COR-L47 (cell line): ENCODE measurements around the gene FRRS1.
"Not testable (repeated sequence)": the region's sequence is repeated elsewhere in the genome, so short reads cannot be mapped to it uniquely, and the experiment has no call there.

Experiments used
- DNase-seq: peaks from one replicate; lab custom pipeline; 2025; lab: John Stamatoyannopoulos, UW

FRRS1 gene

DNA sequence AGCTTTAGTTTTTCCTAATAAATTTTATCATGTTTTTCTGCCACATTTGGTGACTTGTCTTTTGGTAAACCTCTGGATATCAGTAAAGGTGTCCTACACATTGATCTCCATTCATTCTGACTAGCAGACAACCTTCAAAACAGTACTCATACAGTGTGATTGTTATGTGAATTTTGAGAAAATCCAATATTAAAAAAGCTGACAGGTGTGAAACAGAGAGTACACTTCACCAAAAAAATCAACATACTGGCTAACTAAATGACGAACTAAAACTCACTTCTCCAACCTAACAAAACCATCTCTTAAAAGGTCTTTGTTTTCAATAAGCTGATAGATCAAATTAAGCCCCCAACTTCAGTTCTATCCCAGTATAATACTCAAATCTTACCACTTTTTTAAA, 1.5 kb downstream of the FRRS1 start:
- no peak for DNase-seq

- no peak for DNase-seq
Measured at GRCh38 chr1:99764439-99764838, 2.0 kb downstream of the FRRS1 start.

GRCh38 chr1:99763956-99764355, 2.5 kb downstream of the FRRS1 start:
- DNase-seq: no peak

- no peak for DNase-seq
Measured at GRCh38 chr1:99761774-99762173, 4.7 kb downstream of the FRRS1 start.

DNA sequence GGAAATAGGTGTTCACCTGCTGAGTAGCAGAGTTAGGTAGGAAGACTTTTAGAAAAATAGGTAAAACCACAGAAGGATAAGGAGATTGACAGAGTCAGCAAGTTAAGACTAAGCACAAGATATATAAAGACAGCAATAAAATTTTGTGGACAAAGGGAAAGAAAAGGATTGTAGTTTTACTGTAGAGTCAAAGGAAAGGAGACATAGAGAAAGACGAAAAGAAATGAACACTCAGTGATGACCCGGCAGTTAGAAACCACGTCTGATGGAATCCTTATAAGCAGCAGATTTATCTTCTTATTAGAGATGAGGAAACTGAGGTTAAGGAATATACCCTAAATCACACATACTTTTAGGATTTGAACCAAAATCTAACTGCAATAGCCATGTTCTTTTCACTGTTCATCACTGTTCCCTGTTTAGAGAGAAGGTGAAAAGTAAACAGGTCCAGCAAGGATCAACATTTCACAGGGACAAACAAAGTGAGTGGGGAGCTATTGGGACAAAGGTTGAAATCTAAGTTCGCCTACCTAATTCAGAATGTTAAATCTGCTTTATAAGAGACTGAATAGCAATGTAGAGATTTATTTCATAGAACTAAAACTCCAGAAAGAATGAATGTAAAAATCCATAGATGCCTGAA, 6.8 kb downstream of the FRRS1 start:
- no peak for DNase-seq

GRCh38 chr1:99758686-99759517, 7.5 kb downstream of the FRRS1 start:
- DNase-seq: not testable (repeated sequence)

DNA sequence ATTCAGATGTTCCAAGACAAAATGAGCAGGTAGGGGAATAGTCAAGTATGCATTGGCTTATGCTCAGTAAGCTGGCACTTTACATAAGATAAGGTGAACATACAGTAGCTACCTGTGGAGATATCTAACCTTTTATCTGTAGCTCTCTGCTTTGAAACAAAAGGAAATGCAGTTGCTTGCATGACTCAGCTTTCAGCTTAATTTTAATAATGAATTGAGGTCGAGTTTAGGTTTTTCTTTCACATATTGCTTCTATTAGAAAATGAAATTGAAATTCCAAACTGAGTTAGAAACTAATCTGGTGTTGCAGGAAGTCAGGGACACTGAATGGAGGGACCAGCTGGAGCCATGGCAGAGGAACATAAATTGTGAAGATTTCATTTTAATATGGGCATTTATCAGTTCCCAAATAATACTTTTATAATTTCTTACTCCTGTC, 8.3 kb downstream of the FRRS1 start:
- no peak for DNase-seq

- no peak for DNase-seq
Measured at GRCh38 chr1:99756598-99756997, 9.8 kb downstream of the FRRS1 start.

GRCh38 chr1:99755664-99756063, 10.8 kb downstream of the FRRS1 start:
- no peak for DNase-seq

DNA sequence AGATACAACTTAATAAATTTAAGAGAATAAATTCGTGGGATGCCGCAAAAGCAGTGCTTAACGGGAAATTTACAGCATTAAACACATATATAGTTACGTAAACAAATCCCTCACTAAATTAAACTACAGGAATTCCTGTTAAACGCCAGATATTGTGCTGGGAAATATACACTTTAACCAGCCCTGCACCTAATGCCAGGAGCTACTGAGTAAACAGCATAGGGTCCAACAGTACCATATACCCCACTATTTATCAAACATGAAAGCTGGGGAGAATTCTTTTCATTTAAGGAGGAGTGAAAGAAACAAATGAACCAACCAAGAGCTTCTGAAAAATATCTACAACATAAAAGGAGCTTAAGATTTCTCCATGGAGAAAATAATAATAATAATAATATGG, 11.7 kb downstream of the FRRS1 start:
- no peak for DNase-seq

GRCh38 chr1:99754055-99754626, 12.3 kb downstream of the FRRS1 start:
- DNase-seq: no peak

DNA sequence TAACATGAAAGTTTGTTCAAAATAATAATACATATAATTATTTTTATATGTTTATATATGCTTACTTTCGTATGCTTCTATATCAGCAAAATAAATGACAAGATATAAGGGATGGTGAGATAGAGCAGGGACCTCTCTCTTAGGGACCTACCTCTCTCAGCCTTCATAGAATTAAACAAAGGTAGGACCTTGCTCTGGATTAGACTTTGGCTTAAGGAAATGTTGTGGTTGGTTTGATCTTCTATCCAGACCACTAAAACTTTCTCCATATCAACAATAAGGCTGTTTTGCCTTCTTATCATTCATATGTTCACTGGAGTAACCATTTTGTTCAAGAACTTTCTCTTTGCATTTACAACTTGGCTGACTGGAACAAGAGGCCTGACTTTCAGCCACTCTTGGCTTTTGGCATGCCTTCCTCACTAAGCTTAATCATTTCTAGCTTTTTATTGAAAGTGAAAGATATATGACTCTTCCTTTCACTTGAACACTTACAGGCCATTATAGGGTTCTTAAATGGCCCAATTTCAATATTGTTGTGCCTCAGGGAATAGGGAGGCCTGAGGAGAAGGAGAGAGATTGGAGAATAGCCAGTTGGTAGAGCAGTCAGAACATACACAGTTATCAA, 14.4 kb downstream of the FRRS1 start:
- DNase-seq: no peak

GRCh38 chr1:99749504-99750347, 16.7 kb downstream of the FRRS1 start:
- no peak for DNase-seq

DNA sequence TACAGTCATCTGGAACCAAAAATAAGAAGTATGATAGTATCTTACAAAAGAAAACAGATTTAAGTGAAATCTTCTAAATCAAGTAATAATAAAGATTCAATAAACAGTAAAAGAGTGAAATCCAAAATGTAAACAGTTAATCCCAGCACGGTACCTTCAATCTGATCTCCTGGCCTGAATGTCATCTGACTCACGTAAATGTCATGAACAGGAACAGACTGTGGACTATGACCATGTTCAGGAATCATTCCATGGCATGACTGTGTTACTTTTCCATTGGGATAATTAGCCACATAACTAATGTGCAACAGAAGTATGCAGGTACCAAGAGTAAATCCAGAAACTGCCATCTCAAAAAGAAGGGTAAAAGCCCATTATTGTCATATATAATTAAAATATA, 18.0 kb downstream of the FRRS1 start:
- DNase-seq: no peak

- no peak for DNase-seq
Measured at GRCh38 chr1:99745684-99746083, 20.8 kb downstream of the FRRS1 start.

DNA sequence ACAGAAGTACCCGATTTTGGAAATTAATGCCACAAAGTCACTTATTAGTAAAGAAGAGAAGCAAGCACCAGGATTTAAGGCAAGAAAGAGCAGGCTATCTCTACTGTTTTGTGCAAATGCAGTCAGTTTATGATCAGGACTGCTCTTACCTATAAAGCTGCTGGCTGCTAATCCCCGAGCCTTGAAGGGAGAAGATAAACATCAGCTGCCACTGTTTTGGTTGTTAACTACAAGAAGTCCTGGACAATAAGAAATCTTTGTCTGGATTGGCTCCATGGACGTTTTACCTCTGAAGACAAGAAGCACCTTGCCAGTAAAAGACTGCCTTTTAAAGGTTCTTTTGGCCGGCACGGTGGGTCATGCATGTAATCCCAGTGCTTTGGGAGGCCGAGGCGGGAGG, 21.4 kb downstream of the FRRS1 start:
- no peak for DNase-seq

DNA sequence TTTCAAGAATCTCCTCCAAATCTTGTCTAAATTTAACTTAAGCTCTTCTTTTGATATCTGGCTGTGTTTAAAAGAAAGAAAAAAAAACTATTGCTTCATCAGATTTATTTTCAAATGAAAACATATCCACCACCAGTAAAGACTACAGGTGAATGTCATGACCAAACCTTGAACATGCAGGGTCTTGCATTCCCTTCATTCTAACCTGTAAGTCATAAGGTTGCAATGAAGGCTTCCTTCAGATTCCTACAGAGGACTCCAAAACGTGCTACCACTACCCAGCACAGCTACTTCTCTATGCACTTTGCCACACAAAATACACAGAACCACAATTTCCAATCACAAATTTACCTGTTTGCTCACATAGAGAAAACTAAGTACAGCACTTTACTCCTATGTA, 26.3 kb downstream of the FRRS1 start:
- no peak for DNase-seq

DNA sequence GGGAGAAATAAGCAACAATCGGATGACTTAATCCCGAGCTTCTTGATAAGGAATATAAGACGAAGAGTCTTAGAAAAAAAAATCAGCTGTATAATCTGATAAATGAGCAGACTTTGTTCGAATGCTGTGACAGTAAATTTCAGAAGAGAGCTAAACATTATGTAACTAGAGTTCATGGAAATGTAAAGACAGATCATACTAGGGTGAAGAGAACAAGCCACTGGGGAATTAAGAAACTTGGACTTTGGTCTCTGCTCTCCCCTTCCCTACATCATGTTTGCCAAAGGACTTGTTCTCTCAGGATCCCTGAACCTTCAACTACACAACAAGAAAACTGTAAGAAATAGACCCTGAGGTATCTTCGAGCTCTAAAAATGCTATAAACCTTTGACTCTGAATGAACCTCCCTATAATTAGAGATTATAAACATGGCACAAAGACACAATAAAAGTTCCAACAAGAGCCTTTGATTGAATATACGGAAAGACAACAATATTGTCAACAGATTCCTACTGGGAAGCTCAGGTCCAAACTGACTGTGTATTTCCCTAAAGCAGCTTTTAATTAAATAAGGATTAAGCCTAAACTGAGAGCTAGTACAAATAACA, 27.5 kb downstream of the FRRS1 start:
- no peak for DNase-seq

DNA sequence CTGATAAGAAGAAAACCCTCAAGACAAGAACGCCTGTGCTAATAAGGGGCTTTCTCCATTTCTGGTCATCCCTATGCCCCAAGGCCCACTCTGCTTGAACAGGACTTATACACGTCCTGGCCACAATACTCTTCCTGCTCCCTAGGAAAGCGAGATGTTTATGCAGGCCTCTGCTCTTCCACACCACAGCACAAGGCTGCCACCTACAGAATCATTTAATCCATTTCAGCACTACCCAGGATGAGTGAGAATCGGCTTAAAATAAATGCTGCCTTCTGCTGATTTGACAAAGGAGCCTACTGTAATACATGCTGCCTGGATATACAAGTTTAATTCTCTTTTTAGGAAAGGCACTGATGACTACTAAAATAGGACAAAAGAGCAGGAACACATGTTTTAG, 29.4 kb downstream of the FRRS1 start:
- DNase-seq: peak; percentile 36

DNA sequence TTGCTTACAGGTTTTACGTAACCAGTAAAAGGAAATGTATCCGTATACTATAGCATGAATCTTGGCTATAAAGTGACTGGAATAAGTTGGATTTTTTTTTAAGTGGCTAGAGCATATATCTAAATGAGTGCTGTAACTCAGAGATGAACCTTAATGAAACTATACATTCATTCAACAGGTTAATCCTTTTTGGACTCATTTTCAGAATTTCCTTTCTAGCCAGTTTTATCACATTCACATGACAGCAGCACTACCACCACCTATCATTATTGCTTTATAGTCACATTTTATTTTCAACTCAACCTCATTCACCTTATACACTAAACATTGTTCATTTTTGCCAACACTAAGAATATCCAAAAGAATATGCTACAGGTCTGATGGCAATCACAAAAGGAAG, 30.6 kb downstream of the FRRS1 start:
- DNase-seq: no peak

GRCh38 chr1:99731384-99731783, 35.1 kb downstream of the FRRS1 start:
- no peak for DNase-seq
